ENCODE measurements around the gene POLRMT.
A peak's percentile ranks its signal among the peaks of the same experiment; 100 is the strongest.

DNA sequence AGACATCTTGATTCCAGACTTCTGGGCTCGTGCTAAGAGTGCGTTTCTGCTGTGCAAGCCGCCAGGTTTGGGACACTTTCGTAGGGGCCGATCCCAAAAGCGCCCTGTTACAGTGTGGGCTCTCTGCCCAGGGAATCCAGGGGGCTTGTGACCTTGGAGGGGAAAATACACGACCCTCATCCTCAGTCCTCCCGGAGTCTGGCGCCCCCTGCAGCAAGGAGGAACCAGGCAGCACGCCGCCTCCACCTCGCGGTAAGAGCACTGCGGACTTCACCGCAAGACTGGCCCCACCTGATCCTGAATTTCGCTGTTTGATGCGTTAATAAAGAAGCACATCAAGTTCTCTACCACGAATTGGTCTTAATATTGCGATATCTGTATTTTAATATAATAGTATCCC, 5.2 kb downstream of the POLRMT start:
- TF ChIP-seq, protein P1, sequence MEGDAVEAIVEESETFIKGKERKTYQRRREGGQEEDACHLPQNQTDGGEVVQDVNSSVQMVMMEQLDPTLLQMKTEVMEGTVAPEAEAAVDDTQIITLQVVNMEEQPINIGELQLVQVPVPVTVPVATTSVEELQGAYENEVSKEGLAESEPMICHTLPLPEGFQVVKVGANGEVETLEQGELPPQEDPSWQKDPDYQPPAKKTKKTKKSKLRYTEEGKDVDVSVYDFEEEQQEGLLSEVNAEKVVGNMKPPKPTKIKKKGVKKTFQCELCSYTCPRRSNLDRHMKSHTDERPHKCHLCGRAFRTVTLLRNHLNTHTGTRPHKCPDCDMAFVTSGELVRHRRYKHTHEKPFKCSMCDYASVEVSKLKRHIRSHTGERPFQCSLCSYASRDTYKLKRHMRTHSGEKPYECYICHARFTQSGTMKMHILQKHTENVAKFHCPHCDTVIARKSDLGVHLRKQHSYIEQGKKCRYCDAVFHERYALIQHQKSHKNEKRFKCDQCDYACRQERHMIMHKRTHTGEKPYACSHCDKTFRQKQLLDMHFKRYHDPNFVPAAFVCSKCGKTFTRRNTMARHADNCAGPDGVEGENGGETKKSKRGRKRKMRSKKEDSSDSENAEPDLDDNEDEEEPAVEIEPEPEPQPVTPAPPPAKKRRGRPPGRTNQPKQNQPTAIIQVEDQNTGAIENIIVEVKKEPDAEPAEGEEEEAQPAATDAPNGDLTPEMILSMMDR (IDR thresholded peaks at IDR 0.05) = peak in 4 of 6 experiments; percentile 16 to 31 (median 22)
- no peak for TF ChIP-seq POLR2A (IDR thresholded peaks at IDR 0.05)

Data from adrenal gland (tissue), 5 donors.